ENCODE data around the gene ARHGAP42. TPM values are rescaled to one million over a fixed set of nuclear protein-coding genes. Genes with fewer than 3 reads are reported as not detected.
"Not testable (repeated sequence)": the region's sequence is repeated elsewhere in the genome, so short reads cannot be mapped to it uniquely, and the experiment has no call there.

Gene ARHGAP42
- total RNA-seq, 1 donor from 2014 or later: 16.3 TPM

DNA sequence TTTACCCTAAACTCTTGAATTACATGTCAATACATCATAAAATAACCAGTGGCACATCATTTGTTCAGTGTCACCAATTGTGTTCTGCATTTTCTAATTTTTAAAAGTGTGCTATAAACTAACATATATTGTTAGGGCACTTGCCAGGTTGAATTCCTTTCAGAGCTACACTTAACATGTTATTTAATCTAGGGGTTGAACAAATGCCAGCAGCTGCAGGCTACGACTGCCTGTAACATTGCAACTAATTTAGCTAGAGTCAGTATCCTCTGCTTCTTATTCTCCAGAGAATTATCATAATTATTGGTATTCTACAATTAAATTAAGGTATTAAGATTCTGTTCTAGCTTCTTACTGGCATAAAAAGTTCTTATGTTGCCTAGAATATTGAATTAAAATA, 46.4 kb upstream of the ARHGAP42 start:
- DNase-seq (no peak), ATAC-seq (no peak)
- peaks cover 6% of the 10 kb centered on the region for H3K4me1 ChIP-seq
- no peaks in the 10 kb centered on the region for H3K9me3 ChIP-seq
- no peaks in the 10 kb centered on the region for H3K36me3 ChIP-seq
- no peak overlapping the region for H3K27ac ChIP-seq
- no peak for TF ChIP-seq CTCF (IDR thresholded peaks at IDR 0.05)
- no peaks in the 10 kb centered on the region for H3K27me3 ChIP-seq (ENCODE audit: low read depth)
- intact Hi-C loops (cut with DNase I): no loop called here
- H3K4me3 ChIP-seq: no peak overlapping the region

- no peak overlapping the region for H3K27ac ChIP-seq
- H3K4me1 ChIP-seq: peaks cover 6% of the 10 kb centered on the region
- no peaks in the 10 kb centered on the region for H3K36me3 ChIP-seq
- ATAC-seq (no peak), DNase-seq (no peak)
- intact Hi-C loops (cut with DNase I): no loop called here
- H3K27me3 ChIP-seq (ENCODE audit: low read depth): no peaks in the 10 kb centered on the region
- H3K4me3 ChIP-seq: no peak overlapping the region
- no peaks in the 10 kb centered on the region for H3K9me3 ChIP-seq
- TF ChIP-seq CTCF (IDR thresholded peaks at IDR 0.05): no peak
Observed at GRCh38 chr11:100641456-100641855, 45.6 kb upstream of the ARHGAP42 start.

DNA sequence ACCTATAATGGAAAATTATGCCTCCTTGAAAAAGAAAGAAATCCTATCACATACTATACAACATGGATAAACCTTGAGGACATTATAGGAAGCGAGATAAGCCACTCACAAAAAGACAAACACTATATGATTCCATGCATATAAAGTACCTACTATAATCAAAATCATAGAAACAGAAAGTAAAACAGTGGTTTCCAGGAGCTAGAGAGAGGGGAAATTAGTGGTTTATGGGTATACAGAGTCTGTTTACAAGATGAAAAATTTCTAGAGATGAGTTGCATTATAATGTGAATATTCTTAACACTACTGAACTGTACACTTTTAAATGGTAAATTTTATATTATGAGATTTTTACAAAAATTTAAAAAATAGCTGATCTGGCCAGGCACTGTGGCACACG, 40.5 kb upstream of the ARHGAP42 start:
- DNase-seq: no peak
- Histone ChIP-seq H3K36me3 (no peaks in the 10 kb centered on the region), H3K4me3 (no peak overlapping the region), H3K27me3 (ENCODE audit: low read depth) (no peaks in the 10 kb centered on the region), H3K27ac (no peak overlapping the region), H3K4me1 (no peaks in the 10 kb centered on the region), H3K9me3 (no peaks in the 10 kb centered on the region)
- no peak for TF ChIP-seq CTCF (IDR thresholded peaks at IDR 0.05)
- no peak for ATAC-seq
- intact Hi-C loops (cut with DNase I): no loop called here

DNA sequence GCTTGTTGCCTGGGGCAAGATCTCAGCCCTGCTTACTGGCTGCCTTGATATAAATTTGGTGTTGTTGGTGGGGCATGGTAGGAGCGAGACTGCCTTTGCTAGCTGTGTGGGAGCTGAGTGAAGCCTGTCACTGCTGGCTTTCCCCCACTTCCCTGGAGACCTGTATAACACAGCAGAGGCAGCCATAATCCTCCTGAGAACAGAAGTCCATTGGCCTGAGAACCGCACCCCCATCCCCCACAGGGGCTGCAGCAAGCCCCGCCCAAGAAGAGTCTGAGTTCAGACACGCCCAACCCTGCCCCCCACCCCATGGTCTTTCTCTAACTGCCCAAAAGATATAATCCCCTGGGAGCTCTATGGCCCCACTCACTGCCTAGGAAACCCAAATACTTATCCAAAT, 39.2 kb upstream of the ARHGAP42 start:
- ATAC-seq (no peak), DNase-seq (no peak)
- Histone ChIP-seq H3K4me3 (no peak overlapping the region), H3K36me3 (no peaks in the 10 kb centered on the region), H3K27me3 (ENCODE audit: low read depth) (no peaks in the 10 kb centered on the region), H3K4me1 (no peaks in the 10 kb centered on the region), H3K9me3 (no peaks in the 10 kb centered on the region), H3K27ac (no peak overlapping the region)
- TF ChIP-seq CTCF (IDR thresholded peaks at IDR 0.05): no peak
- intact Hi-C loops (cut with DNase I): no loop called here

DNA sequence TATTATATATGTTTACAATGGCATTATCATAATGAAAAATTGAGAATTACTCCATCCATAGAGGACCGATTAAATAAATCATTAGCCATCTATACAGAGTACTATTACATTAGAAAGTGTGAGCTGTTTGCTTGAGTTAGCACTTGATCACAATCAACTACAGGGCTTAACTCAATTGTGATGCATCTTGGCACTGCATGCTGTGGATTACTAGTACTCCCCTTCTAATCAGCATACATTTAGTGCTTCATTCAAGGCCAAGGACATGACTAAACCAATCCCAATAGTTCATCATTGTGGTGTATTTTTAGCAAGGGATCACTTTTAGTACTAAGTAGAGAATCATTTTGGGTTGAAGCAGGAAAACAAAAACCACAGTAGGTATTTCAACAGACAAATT, 23.5 kb upstream of the ARHGAP42 start:
- no peak for DNase-seq
- ATAC-seq: no peak
- TF ChIP-seq CTCF (IDR thresholded peaks at IDR 0.05): no peak

DNA sequence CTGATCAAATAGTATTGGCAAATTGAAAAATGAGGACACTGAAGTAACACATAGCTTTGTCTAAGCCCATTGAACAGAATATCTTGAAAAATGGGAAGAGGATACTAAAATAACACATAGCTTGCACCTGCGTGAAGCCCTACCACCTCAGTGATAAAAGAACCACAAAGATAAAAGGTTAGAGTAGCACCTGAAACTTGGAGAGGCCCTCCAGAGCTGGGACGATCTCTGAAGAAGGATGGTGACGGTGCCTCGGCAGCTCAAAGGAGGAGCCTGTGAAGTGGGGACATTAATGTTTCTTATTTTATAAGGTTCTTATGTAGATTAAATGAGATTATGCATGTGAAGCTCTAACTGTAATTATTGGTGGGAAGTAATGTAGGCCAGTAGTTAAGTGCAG, 23.1 kb upstream of the ARHGAP42 start:
- Histone ChIP-seq H3K27me3 (ENCODE audit: low read depth) (no peaks in the 10 kb centered on the region), H3K4me3 (no peak overlapping the region), H3K36me3 (no peaks in the 10 kb centered on the region), H3K9me3 (no peaks in the 10 kb centered on the region), H3K27ac (no peak overlapping the region), H3K4me1 (no peaks in the 10 kb centered on the region)
- no peak for TF ChIP-seq CTCF (IDR thresholded peaks at IDR 0.05)
- DNase-seq (no peak), ATAC-seq (no peak)
- intact Hi-C loops (cut with DNase I): no loop called here

More for the DNA sequence above, 23.5 kb upstream of the ARHGAP42 start:
- Histone ChIP-seq H3K4me1 (no peaks in the 10 kb centered on the region), H3K9me3 (no peaks in the 10 kb centered on the region), H3K27ac (no peak overlapping the region), H3K4me3 (no peak overlapping the region), H3K36me3 (no peaks in the 10 kb centered on the region), H3K27me3 (ENCODE audit: low read depth) (no peaks in the 10 kb centered on the region)
- intact Hi-C loops (cut with DNase I): no loop called here

DNA sequence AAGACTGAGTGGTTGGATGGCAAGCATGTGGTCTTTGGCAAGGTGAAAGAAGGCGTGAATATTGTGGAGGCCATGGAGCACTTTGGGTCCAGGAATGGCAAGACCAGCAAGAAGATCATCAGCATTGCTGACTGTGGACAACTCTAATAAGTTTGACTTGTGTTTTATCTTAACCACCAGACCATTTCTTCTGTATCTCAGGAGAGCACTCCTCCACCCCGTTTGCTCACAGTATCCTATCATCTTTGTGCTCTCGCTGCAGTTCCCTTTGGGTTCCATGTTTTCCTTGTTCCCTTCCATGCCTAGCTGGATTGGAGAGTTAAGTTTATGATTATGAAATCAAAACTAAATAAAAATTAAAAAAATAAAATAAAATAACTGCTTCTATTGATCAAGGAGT, 20.3 kb upstream of the ARHGAP42 start:
- H3K27ac ChIP-seq; H3K27me3 ChIP-seq (ENCODE audit: low read depth); H3K4me1 ChIP-seq; H3K9me3 ChIP-seq; DNase-seq; H3K36me3 ChIP-seq; ATAC-seq; H3K4me3 ChIP-seq; intact Hi-C loops (cut with DNase I): not testable (repeated sequence)
